Activated CD4-positive, alpha-beta T cell treated with anti-CD3 and anti-CD28 coated beads, Interleukin-2, Interleukin-6, amounts not matched to agents 100 ng/mL and 50 ng/mL, durations not matched to agents 16 hours and 8 hours (primary cell): Measurements from ENCODE around the gene UCK2.

ENCODE experiments used
- DNase-seq: peaks from one replicate; pipeline ENCODE4 v3.0.0-alpha.2; 2020

Gene UCK2

GRCh38 chr1:165856021-165856420 lies 28.6 kb downstream of the UCK2 start:
- DNase-seq: no peak

- no peak for DNase-seq
Observed at GRCh38 chr1:165856606-165857005, 29.2 kb downstream of the UCK2 start.

GRCh38 chr1:165857046-165857801 lies 29.8 kb downstream of the UCK2 start:
- peak; percentile 24 for DNase-seq

- DNase-seq: no peak
Observed at GRCh38 chr1:165858364-165858823, 31.0 kb downstream of the UCK2 start.

- no peak for DNase-seq
Observed at GRCh38 chr1:165858967-165859845, 31.8 kb downstream of the UCK2 start.

- no peak for DNase-seq
Observed at GRCh38 chr1:165860065-165860464, 32.7 kb downstream of the UCK2 start.

GRCh38 chr1:165861911-165862310 lies 34.5 kb downstream of the UCK2 start:
- DNase-seq: no peak

GRCh38 chr1:165862448-165862847 lies 35.0 kb downstream of the UCK2 start:
- DNase-seq: no peak

- DNase-seq: no peak
Observed at GRCh38 chr1:165863346-165863745, 35.9 kb downstream of the UCK2 start.

GRCh38 chr1:165865633-165866340 lies 38.4 kb downstream of the UCK2 start:
- no peak for DNase-seq

- DNase-seq: no peak
Observed at GRCh38 chr1:165869343-165869742, 41.9 kb downstream of the UCK2 start.

GRCh38 chr1:165871311-165872067 lies 44.1 kb downstream of the UCK2 start:
- peak; percentile 87 for DNase-seq

- no peak for DNase-seq
Observed at GRCh38 chr1:165873481-165873880, 46.1 kb downstream of the UCK2 start.

GRCh38 chr1:165874643-165875042 lies 47.2 kb downstream of the UCK2 start:
- DNase-seq: no peak

- peak; percentile 43 for DNase-seq
Observed at GRCh38 chr1:165875171-165875570, 47.8 kb downstream of the UCK2 start.

- no peak for DNase-seq
Observed at GRCh38 chr1:165875604-165876003, 48.2 kb downstream of the UCK2 start.

GRCh38 chr1:165876121-165876520 lies 48.7 kb downstream of the UCK2 start:
- no peak for DNase-seq

- no peak for DNase-seq
Observed at GRCh38 chr1:165877411-165877810, 50.0 kb downstream of the UCK2 start.

- DNase-seq: no peak
Observed at GRCh38 chr1:165877940-165878556, 50.6 kb downstream of the UCK2 start.

GRCh38 chr1:165879946-165880345 lies 52.5 kb downstream of the UCK2 start:
- DNase-seq: no peak

GRCh38 chr1:165880993-165881392 lies 53.6 kb downstream of the UCK2 start:
- DNase-seq: no peak
